Neuron (in vitro differentiated cells): ENCODE data around the gene IFNGR2.
"Not testable (repeated sequence)": the region's sequence is repeated elsewhere in the genome, so short reads cannot be mapped to it uniquely, and the experiment has no call there.

ENCODE experiments used
- H2AFZ ChIP-seq: one replicate; pipeline ENCODE4 v1.6.1; 2013; ENCODE audit warnings: low read depth, mild to moderate bottlenecking, inconsistent platforms, low read length, moderate library complexity
- H3K27me3 ChIP-seq: one replicate; pipeline ENCODE4 v1.6.1; 2013; ENCODE audit warnings: low read length; ENCODE audit not compliant: insufficient read depth
- H3K36me3 ChIP-seq: one replicate; pipeline ENCODE4 v1.6.1; 2013; ENCODE audit warnings: low read length; ENCODE audit not compliant: insufficient read depth
- H3K4me1 ChIP-seq: one replicate; pipeline ENCODE4 v1.6.1; 2013; ENCODE audit warnings: low read length; ENCODE audit not compliant: insufficient read depth
- H3K4me3 ChIP-seq: 2 replicates; pipeline ENCODE4 v1.5.1; 2013; ENCODE audit warnings: mild to moderate bottlenecking, low read length, moderate library complexity
- H3K9me3 ChIP-seq: one replicate; pipeline ENCODE4 v1.6.1; 2013; ENCODE audit warnings: low read length

Gene IFNGR2

GRCh38 chr21:33403128-33403785 lies at the start of gene IFNGR2:
Gene IFNGR2, plus strand, starts transcription at chr21:33403413. Its CDS starts 131 bp downstream, at chr21:33403544.
- H3K36me3 ChIP-seq = no peaks in the 10 kb centered on the region
- H3K27me3 ChIP-seq = no peaks in the 10 kb centered on the region
- H3K9me3 ChIP-seq = no peaks in the 10 kb centered on the region
- peak within 1 kb of the TSS; percentile 98 for H2AFZ ChIP-seq
- peak within 1 kb of the TSS; percentile 57 for H3K4me3 ChIP-seq
- peaks cover 1% of the 10 kb centered on the region for H3K4me1 ChIP-seq

GRCh38 chr21:33355355-33355754 lies 47.9 kb upstream of the IFNGR2 start:
- peaks cover 51% of the 10 kb centered on the region for H3K36me3 ChIP-seq
- no peaks in the 10 kb centered on the region for H3K4me1 ChIP-seq
- H3K9me3 ChIP-seq = no peaks in the 10 kb centered on the region
- H3K27me3 ChIP-seq = no peaks in the 10 kb centered on the region
- H2AFZ ChIP-seq = no peak overlapping the region
- no peak overlapping the region for H3K4me3 ChIP-seq

GRCh38 chr21:33355996-33356395 lies 47.2 kb upstream of the IFNGR2 start:
- Histone ChIP-seq H2AFZ (no peak overlapping the region), H3K36me3 (peaks cover 45% of the 10 kb centered on the region), H3K9me3 (no peaks in the 10 kb centered on the region), H3K4me1 (no peaks in the 10 kb centered on the region), H3K27me3 (no peaks in the 10 kb centered on the region), H3K4me3 (no peak overlapping the region)

GRCh38 chr21:33357177-33357576 lies 46.0 kb upstream of the IFNGR2 start:
- Histone ChIP-seq H3K9me3 (no peaks in the 10 kb centered on the region), H3K36me3 (peaks cover 36% of the 10 kb centered on the region), H3K4me3 (no peak overlapping the region), H3K4me1 (no peaks in the 10 kb centered on the region), H2AFZ (no peak overlapping the region), H3K27me3 (no peaks in the 10 kb centered on the region)

- Histone ChIP-seq H3K9me3 (no peaks in the 10 kb centered on the region), H3K4me1 (no peaks in the 10 kb centered on the region), H3K4me3 (no peak overlapping the region), H3K27me3 (no peaks in the 10 kb centered on the region), H3K36me3 (peaks cover 29% of the 10 kb centered on the region), H2AFZ (no peak overlapping the region)
These were observed 43.8 kb upstream of the IFNGR2 start for GRCh38 chr21:33359446-33359845.

GRCh38 chr21:33360281-33360680 lies 42.9 kb upstream of the IFNGR2 start:
- no peak overlapping the region for H3K4me3 ChIP-seq
- H3K27me3 ChIP-seq = no peaks in the 10 kb centered on the region
- no peak overlapping the region for H2AFZ ChIP-seq
- H3K36me3 ChIP-seq = peaks cover 22% of the 10 kb centered on the region
- H3K4me1 ChIP-seq = no peaks in the 10 kb centered on the region
- no peaks in the 10 kb centered on the region for H3K9me3 ChIP-seq

- Histone ChIP-seq H3K4me3 (no peak overlapping the region), H2AFZ (no peak overlapping the region), H3K36me3 (peaks cover 19% of the 10 kb centered on the region), H3K4me1 (no peaks in the 10 kb centered on the region), H3K9me3 (peaks cover 1% of the 10 kb centered on the region), H3K27me3 (no peaks in the 10 kb centered on the region)
These were observed 42.2 kb upstream of the IFNGR2 start for GRCh38 chr21:33360881-33361602.

GRCh38 chr21:33362044-33362555 lies 41.1 kb upstream of the IFNGR2 start:
- H3K36me3 ChIP-seq = peaks cover 8% of the 10 kb centered on the region
- no peaks in the 10 kb centered on the region for H3K27me3 ChIP-seq
- H3K4me3 ChIP-seq = no peak overlapping the region

GRCh38 chr21:33363911-33364609 lies 39.2 kb upstream of the IFNGR2 start:
- H2AFZ ChIP-seq, H3K36me3 ChIP-seq, H3K27me3 ChIP-seq, H3K4me3 ChIP-seq, H3K4me1 ChIP-seq: not testable (repeated sequence)
- peaks cover 14% of the 10 kb centered on the region for H3K9me3 ChIP-seq

More at GRCh38 chr21:33362044-33362555, 41.1 kb upstream of the IFNGR2 start:
- no peaks in the 10 kb centered on the region for H3K4me1 ChIP-seq
- H2AFZ ChIP-seq = no peak overlapping the region
- H3K9me3 ChIP-seq = peaks cover 2% of the 10 kb centered on the region

- Histone ChIP-seq H3K4me1 (no peaks in the 10 kb centered on the region), H3K9me3 (peaks cover 18% of the 10 kb centered on the region), H3K4me3 (no peak overlapping the region), H2AFZ (no peak overlapping the region), H3K36me3 (no peaks in the 10 kb centered on the region), H3K27me3 (no peaks in the 10 kb centered on the region)
These were observed 38.4 kb upstream of the IFNGR2 start for GRCh38 chr21:33364830-33365229.

- H3K36me3 ChIP-seq = no peaks in the 10 kb centered on the region
- no peak overlapping the region for H2AFZ ChIP-seq
- H3K4me1 ChIP-seq = no peaks in the 10 kb centered on the region
- no peak overlapping the region for H3K4me3 ChIP-seq
- no peaks in the 10 kb centered on the region for H3K27me3 ChIP-seq
- peaks cover 18% of the 10 kb centered on the region for H3K9me3 ChIP-seq
These were observed 35.8 kb upstream of the IFNGR2 start for GRCh38 chr21:33367309-33367973.

- H3K4me1 ChIP-seq = no peaks in the 10 kb centered on the region
- no peak overlapping the region for H2AFZ ChIP-seq
- no peak overlapping the region for H3K4me3 ChIP-seq
- peaks cover 18% of the 10 kb centered on the region for H3K9me3 ChIP-seq
- no peaks in the 10 kb centered on the region for H3K36me3 ChIP-seq
- no peaks in the 10 kb centered on the region for H3K27me3 ChIP-seq
These were observed 35.1 kb upstream of the IFNGR2 start for GRCh38 chr21:33368124-33368523.

GRCh38 chr21:33368576-33368975 lies 34.6 kb upstream of the IFNGR2 start:
- Histone ChIP-seq H3K9me3 (peaks cover 18% of the 10 kb centered on the region), H3K27me3 (no peaks in the 10 kb centered on the region), H3K36me3 (no peaks in the 10 kb centered on the region), H2AFZ (no peak overlapping the region), H3K4me3 (no peak overlapping the region), H3K4me1 (no peaks in the 10 kb centered on the region)
